Neural progenitor cell (in vitro differentiated cells): ENCODE data around the gene DPF3. TPM values are rescaled to one million over a fixed set of nuclear protein-coding genes. Genes with fewer than 3 reads are reported as not detected.
A peak's percentile ranks its signal among the peaks of the same experiment; 100 is the strongest.

Experiments used
- DNase-seq: peaks from one replicate; pipeline ENCODE4 v3.0.0-alpha.2; 2016; ENCODE audit warnings: low spot score
- H2AFZ ChIP-seq: fragments of 200-600 bp; sonication (generic); replicated peaks from 2 replicates; pipeline ENCODE4 v1.6.1; 2016; ENCODE audit warnings: antibody characterized with exemption
- H3F3A ChIP-seq: fragments of 200-600 bp; sonication (generic); 2 replicates; pipeline ENCODE4 v1.6.1; 2016; ENCODE audit warnings: antibody characterized with exemption, low read depth
- H3K27ac ChIP-seq: fragments of 200-600 bp; sonication (generic); 2 replicates; pipeline ENCODE4 v1.5.1; 2016; ENCODE audit warnings: mild to moderate bottlenecking
- H3K27me3 ChIP-seq: fragments of 200-600 bp; sonication (generic); 2 replicates; pipeline ENCODE4 v1.6.1; 2016; ENCODE audit warnings: mild to moderate bottlenecking, moderate library complexity
- H3K36me3 ChIP-seq: fragments of 200-600 bp; sonication (generic); 2 replicates; pipeline ENCODE4 v1.5.1; 2016
- H3K4me1 ChIP-seq: fragments of 200-600 bp; sonication (generic); 2 replicates; pipeline ENCODE4 v1.6.1; 2016; ENCODE audit warnings: mixed run types
- H3K4me2 ChIP-seq: fragments of 200-600 bp; sonication (generic); 2 replicates; pipeline ENCODE4 v1.6.1; 2016
- H3K4me3 ChIP-seq: fragments of 200-600 bp; sonication (generic); 2 replicates; pipeline ENCODE4 v1.5.1; 2016
- H3K79me2 ChIP-seq: fragments of 200-600 bp; sonication (generic); 2 replicates; pipeline ENCODE4 v1.6.1; 2016; ENCODE audit warnings: low read depth
- H3K9ac ChIP-seq: fragments of 200-600 bp; sonication (generic); 2 replicates; pipeline ENCODE4 v1.6.1; 2016
- H3K9me3 ChIP-seq: fragments of 200-600 bp; sonication (generic); 2 replicates; pipeline ENCODE4 v1.5.1; 2016; ENCODE audit warnings: low read depth
- H4K20me1 ChIP-seq: fragments of 200-600 bp; sonication (generic); 2 replicates; pipeline ENCODE4 v1.6.1; 2016; ENCODE audit warnings: low read depth
- H3K27ac Mint-ChIP-seq: 3 replicates; pipeline ENCODE4 v1.8.0; 2021; ENCODE audit warnings: mixed read lengths
- H3K27me3 Mint-ChIP-seq: 2 replicates; pipeline ENCODE4 v1.8.0; 2022; ENCODE audit warnings: low read depth, mild to moderate bottlenecking, inconsistent platforms, moderate library complexity, mixed read lengths; ENCODE audit not compliant: insufficient read depth
- H3K36me3 Mint-ChIP-seq: 3 replicates; pipeline ENCODE4 v1.8.0; 2021; ENCODE audit warnings: mixed read lengths
- H3K4me1 Mint-ChIP-seq: 3 replicates; pipeline ENCODE4 v1.8.0; 2021; ENCODE audit warnings: mixed read lengths
- H3K4me3 Mint-ChIP-seq: 3 replicates; pipeline ENCODE4 v1.8.0; 2021; ENCODE audit warnings: mild to moderate bottlenecking, moderate library complexity, mixed read lengths
- H3K9me3 Mint-ChIP-seq: 3 replicates; pipeline ENCODE4 v1.8.0; 2020; ENCODE audit warnings: mixed read lengths
- EZH2 ChIP-seq: fragments of 200-600 bp; sonication (generic); IDR thresholded peaks from 2 replicates; pipeline ENCODE4 v1.6.1; 2017; ENCODE audit warnings: antibody characterized with exemption, mild to moderate bottlenecking, moderate library complexity
- EZH2phosphoT487 ChIP-seq: fragments of 200-600 bp; sonication (generic); IDR thresholded peaks from 2 replicates; pipeline ENCODE4 v1.6.1; 2017; ENCODE audit warnings: antibody characterized with exemption
- total RNA-seq: library from RNA; depleted of rRNA; stranded (reverse); fragments of >200 nt; gene quantifications from 2 replicates; pipeline ENCODE4 v1.2.3, GENCODE V29; 2015; ENCODE audit warnings: low replicate concordance
- TF ChIP-seq, protein P1 (sequence below): fragments of 200-600 bp; sonication (generic); IDR thresholded peaks from 2 replicates; pipeline ENCODE4 v1.5.1; 2017; ENCODE audit warnings: antibody characterized with exemption, mild to moderate bottlenecking

Gene DPF3
- total RNA-seq, 1 donor from 2014 or later, result not detected

DNA sequence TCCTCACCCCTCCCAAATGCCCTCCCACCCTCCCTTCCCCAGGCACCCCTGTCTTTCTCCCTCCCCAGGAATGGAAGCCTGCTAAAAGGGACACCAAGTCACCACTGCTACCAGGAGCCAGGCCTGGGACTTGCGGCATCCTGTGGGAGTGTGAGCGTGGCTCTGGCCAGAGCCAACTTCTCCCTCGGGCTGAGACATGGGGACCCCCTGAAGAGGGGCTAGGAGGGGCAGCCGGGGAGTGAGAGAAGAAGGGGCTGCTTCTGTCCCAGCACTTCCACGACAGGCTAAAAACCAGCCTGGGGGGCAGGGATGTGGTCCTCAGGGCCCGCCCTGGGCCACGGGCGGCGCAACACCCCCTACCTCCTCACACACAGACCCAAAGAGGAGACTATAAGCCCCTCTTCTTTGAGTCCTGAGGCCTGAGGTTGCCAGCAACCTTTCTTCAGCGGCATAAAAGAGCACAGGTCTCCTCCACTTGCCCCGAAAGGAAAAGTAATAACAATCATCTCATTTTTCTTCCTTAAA, 278.9 kb downstream of the DPF3 start:
- no peak overlapping the region for H3K27ac ChIP-seq
- peaks cover 11% of the 10 kb centered on the region for H3K4me1 ChIP-seq
- no peaks in the 10 kb centered on the region for H3K9me3 ChIP-seq
- no peaks in the 10 kb centered on the region for H4K20me1 ChIP-seq
- no peaks in the 10 kb centered on the region for H3K36me3 ChIP-seq
- peak overlapping the region; percentile 30 for H2AFZ ChIP-seq
- peaks cover 3% of the 10 kb centered on the region for H3K9me3 Mint-ChIP-seq
- no peak overlapping the region for H3K4me2 ChIP-seq
- no peak overlapping the region for H3K4me3 Mint-ChIP-seq
- H3K4me1 Mint-ChIP-seq, result peaks cover 67% of the 10 kb centered on the region
- DNase-seq, result no peak
- H3K4me3 ChIP-seq, result no peak overlapping the region
- no peaks in the 10 kb centered on the region for H3K27me3 ChIP-seq
- H3F3A ChIP-seq, result no peaks in the 10 kb centered on the region
- peaks cover 17% of the 10 kb centered on the region for H3K27me3 Mint-ChIP-seq
- no peak overlapping the region for H3K27ac Mint-ChIP-seq
- no peaks in the 10 kb centered on the region for H3K36me3 Mint-ChIP-seq
- no peak overlapping the region for H3K9ac ChIP-seq
- no peaks in the 10 kb centered on the region for H3K79me2 ChIP-seq
- TF ChIP-seq EZH2phosphoT487 (no peak), EZH2 (no peak)
- TF ChIP-seq, protein P1, sequence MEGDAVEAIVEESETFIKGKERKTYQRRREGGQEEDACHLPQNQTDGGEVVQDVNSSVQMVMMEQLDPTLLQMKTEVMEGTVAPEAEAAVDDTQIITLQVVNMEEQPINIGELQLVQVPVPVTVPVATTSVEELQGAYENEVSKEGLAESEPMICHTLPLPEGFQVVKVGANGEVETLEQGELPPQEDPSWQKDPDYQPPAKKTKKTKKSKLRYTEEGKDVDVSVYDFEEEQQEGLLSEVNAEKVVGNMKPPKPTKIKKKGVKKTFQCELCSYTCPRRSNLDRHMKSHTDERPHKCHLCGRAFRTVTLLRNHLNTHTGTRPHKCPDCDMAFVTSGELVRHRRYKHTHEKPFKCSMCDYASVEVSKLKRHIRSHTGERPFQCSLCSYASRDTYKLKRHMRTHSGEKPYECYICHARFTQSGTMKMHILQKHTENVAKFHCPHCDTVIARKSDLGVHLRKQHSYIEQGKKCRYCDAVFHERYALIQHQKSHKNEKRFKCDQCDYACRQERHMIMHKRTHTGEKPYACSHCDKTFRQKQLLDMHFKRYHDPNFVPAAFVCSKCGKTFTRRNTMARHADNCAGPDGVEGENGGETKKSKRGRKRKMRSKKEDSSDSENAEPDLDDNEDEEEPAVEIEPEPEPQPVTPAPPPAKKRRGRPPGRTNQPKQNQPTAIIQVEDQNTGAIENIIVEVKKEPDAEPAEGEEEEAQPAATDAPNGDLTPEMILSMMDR, result no peak

DNA sequence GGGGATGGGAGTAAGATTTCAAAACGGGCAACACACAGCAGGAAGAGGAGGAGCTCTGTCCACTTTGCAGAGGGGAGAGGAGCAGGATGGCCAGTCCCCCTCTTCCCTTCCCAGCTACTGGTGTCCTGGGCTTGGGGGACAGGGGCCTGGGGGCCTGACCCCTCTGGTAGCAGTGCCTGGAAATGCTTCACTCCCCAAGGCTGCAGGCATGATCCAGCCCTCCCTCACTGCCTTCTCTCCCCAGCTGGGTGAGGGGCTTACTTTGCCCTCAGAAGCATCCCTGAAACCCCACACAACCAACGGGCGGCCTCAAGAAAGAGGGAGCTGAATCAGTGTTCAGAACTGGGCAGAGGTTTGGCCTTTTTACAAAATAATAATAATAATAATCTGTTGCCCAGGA, 279.5 kb downstream of the DPF3 start:
- H3F3A ChIP-seq, result no peaks in the 10 kb centered on the region
- no peaks in the 10 kb centered on the region for H3K79me2 ChIP-seq
- no peak overlapping the region for H3K27ac ChIP-seq
- no peak overlapping the region for H3K4me3 ChIP-seq
- Mint-ChIP-seq H3K36me3 (no peaks in the 10 kb centered on the region), H3K9me3 (peaks cover 4% of the 10 kb centered on the region), H3K27ac (no peak overlapping the region), H3K4me1 (peaks cover 61% of the 10 kb centered on the region), H3K4me3 (no peak overlapping the region), H3K27me3 (peaks cover 12% of the 10 kb centered on the region)
- no peaks in the 10 kb centered on the region for H3K9me3 ChIP-seq
- no peaks in the 10 kb centered on the region for H4K20me1 ChIP-seq
- no peak overlapping the region for H3K4me2 ChIP-seq
- no peaks in the 10 kb centered on the region for H3K27me3 ChIP-seq
- H2AFZ ChIP-seq, result no peak overlapping the region
- no peaks in the 10 kb centered on the region for H3K36me3 ChIP-seq
- peaks cover 11% of the 10 kb centered on the region for H3K4me1 ChIP-seq
- TF ChIP-seq, protein P1, result no peak
- TF ChIP-seq EZH2 (no peak), EZH2phosphoT487 (no peak)
- no peak overlapping the region for H3K9ac ChIP-seq
- no peak for DNase-seq

DNA sequence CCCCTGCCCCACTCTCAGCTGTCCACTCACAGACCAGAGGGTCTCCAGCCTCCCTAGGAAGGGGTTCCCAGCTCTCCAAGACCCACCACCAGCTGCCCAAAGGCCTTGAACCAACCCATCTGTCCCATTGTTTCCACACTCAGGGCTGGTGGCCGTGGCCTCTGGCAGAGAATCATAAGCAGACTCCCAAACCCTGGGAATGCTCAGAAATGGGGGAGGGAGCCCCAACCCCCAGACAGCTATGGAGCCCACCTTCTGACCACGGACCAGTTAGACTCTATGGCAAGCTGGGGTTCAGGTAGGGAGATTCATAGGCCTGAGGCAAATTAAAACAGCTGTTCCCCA, 280.0 kb downstream of the DPF3 start:
- Mint-ChIP-seq H3K9me3 (peaks cover 5% of the 10 kb centered on the region), H3K4me1 (peaks cover 57% of the 10 kb centered on the region), H3K27me3 (peaks cover 9% of the 10 kb centered on the region), H3K27ac (peak overlapping the region; percentile 69), H3K4me3 (no peak overlapping the region), H3K36me3 (no peaks in the 10 kb centered on the region)
- no peaks in the 10 kb centered on the region for H3F3A ChIP-seq
- H3K27ac ChIP-seq, result no peak overlapping the region
- H3K9me3 ChIP-seq, result no peaks in the 10 kb centered on the region
- no peaks in the 10 kb centered on the region for H3K36me3 ChIP-seq
- H3K9ac ChIP-seq, result no peak overlapping the region
- TF ChIP-seq EZH2, result no peak
- TF ChIP-seq, protein P1, result no peak
- TF ChIP-seq EZH2phosphoT487, result no peak
- no peaks in the 10 kb centered on the region for H3K79me2 ChIP-seq
- H3K27me3 ChIP-seq, result no peaks in the 10 kb centered on the region
- no peak overlapping the region for H2AFZ ChIP-seq
- no peak overlapping the region for H3K4me2 ChIP-seq
- no peak for DNase-seq
- peaks cover 11% of the 10 kb centered on the region for H3K4me1 ChIP-seq
- H3K4me3 ChIP-seq, result no peak overlapping the region
- H4K20me1 ChIP-seq, result no peaks in the 10 kb centered on the region
